Testis (tissue), 2 donors: ENCODE results near the gene PIGN.

Source experiments
- POLR2A ChIP-seq: fragments of 450-650 bp; IDR thresholded peaks from one replicate; pipeline ENCODE4 v1.6.1; 2017; ENCODE audit warnings: antibody characterized with exemption, mild to moderate bottlenecking, moderate library complexity
- TF ChIP-seq, protein P1 (sequence below), 3 experiments: fragments of 450-650 bp in 2 of 3; fragments of 200-600 bp in 1 of 3; sonication (generic) in 1 of 3; IDR thresholded peaks; one replicate each; pipeline ENCODE4 v1.5.1; 2016 to 2019; ENCODE audit warnings: antibody characterized with exemption in 3 of 3, mild to moderate bottlenecking in 2 of 3, moderate library complexity in 1 of 3

DNA sequence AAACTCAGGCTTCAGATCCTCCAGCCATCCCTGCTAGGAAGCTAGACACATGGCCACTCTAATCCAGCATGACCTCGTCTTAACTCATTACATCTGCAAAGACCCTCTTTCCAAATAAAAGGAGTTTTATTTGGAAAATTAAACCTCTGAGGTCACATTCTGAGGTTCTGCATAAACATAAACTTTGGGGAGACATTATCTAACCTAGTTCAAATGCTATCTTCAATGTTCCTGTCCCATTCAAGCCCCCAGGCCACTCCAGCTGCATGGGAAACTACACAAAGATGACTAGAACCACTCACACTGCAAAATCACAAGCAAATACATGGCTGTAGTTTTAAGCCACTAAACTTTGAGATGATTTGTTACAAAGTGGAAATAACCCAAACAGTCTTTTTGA lies 195.0 kb downstream of the PIGN start:
- TF ChIP-seq, protein P1, sequence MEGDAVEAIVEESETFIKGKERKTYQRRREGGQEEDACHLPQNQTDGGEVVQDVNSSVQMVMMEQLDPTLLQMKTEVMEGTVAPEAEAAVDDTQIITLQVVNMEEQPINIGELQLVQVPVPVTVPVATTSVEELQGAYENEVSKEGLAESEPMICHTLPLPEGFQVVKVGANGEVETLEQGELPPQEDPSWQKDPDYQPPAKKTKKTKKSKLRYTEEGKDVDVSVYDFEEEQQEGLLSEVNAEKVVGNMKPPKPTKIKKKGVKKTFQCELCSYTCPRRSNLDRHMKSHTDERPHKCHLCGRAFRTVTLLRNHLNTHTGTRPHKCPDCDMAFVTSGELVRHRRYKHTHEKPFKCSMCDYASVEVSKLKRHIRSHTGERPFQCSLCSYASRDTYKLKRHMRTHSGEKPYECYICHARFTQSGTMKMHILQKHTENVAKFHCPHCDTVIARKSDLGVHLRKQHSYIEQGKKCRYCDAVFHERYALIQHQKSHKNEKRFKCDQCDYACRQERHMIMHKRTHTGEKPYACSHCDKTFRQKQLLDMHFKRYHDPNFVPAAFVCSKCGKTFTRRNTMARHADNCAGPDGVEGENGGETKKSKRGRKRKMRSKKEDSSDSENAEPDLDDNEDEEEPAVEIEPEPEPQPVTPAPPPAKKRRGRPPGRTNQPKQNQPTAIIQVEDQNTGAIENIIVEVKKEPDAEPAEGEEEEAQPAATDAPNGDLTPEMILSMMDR (IDR thresholded peaks at IDR 0.05): no peak
- TF ChIP-seq POLR2A: no peak
